VCaP (cell line): ENCODE data around the gene TRMU.

ENCODE experiments used
- H3K27ac ChIP-seq: fragments of 450-650 bp; 2 replicates; pipeline ENCODE4 v1.5.1; 2017
- CTCF ChIP-seq: fragments of 450-650 bp; conservative IDR thresholded peaks from 2 replicates; pipeline ENCODE4 v1.5.1; 2017; ENCODE audit warnings: mild to moderate bottlenecking, moderate library complexity

The TRMU gene

DNA sequence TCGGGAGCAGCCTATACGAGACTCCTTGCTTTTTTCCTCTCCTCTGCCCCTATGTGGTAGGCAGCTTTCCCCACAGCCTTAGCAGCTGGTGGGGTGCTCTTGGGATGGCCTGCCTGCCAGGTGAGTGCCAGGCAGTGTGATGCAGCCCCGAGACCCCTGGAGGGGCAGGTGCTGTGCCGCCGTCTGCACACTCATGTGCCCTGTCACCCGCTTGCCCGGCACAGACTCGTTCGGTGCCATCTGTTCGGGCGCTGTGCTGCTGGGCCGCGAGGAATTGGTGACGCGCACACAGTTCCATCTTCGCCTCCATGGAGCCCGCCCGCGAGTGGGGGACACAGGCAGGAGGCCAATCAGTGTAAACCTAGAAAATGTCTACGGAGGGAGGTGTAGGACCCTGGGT is 15.1 kb downstream of the TRMU start:
- no peak overlapping the region for H3K27ac ChIP-seq
- no peak for TF ChIP-seq CTCF

- no peak overlapping the region for H3K27ac ChIP-seq
- TF ChIP-seq CTCF = no peak
Measured at GRCh38 chr22:46351131-46351735, 15.7 kb downstream of the TRMU start.

GRCh38 chr22:46351767-46352166 is 16.3 kb downstream of the TRMU start:
- TF ChIP-seq CTCF = no peak
- no peak overlapping the region for H3K27ac ChIP-seq

DNA sequence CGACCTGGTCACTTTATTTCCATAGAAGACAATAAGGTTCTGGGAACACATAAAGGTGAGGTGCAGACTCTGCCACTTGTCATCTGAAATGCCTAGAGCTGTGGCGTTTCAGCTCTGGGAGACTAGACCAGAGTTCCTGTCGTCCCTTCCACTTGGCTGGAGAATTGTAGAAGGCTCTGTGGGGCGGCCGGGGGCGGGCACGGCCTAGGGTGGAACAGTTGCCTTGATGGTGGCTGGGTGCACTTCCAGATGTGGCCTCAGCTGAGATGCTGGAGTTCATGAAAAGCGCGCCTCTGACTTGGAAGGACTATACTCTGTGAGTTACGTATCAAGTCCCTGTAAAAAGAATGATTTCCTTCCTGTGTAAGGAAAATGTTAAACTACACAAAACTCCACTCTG is 16.8 kb downstream of the TRMU start:
- TF ChIP-seq CTCF = no peak
- H3K27ac ChIP-seq = no peak overlapping the region

- TF ChIP-seq CTCF = no peak
- no peak overlapping the region for H3K27ac ChIP-seq
Measured at GRCh38 chr22:46352691-46353386, 17.3 kb downstream of the TRMU start.

DNA sequence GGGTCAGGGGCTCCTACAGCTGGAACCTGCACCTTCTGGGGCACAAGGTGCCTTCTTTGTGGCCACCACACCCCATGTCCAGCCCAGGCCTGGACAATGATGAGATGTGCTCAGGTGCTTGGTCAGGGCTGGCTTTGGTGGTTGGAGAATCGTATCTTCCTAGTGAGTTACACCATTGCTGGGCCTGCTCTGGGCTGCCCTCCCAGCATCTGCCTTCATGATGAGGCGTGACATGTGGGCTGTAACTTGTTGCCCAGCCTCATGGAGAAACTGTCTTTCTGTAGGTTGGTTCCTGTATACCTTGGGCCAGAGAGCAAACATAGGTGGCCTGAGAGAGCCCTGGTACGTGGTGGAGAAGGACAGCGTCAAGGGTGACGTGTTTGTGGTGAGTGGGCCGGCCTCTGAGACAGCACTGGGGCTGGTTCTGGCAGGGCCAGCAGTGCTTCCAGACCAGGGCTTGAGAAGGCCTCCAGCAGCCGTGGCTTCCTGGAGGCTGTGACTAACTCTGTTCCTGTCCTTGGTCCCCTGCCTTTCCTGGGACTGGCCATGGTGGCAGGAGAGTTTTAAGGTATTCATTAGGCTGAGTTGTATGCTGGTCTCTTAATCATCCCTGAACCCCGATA is 18.1 kb downstream of the TRMU start:
- TF ChIP-seq CTCF = no peak
- no peak overlapping the region for H3K27ac ChIP-seq

GRCh38 chr22:46354176-46354992 is 18.9 kb downstream of the TRMU start:
- H3K27ac ChIP-seq = no peak overlapping the region
- TF ChIP-seq CTCF = no peak
